HG02943 (cell line): Measurements from ENCODE around the gene BCCIP.

ENCODE experiments used
- ATAC-seq: cut with Tn5 transposase; IDR thresholded peaks from one replicate; pipeline ENCODE4 v1.9.1; 2021; ENCODE audit warnings: mild to moderate bottlenecking, low read depth, moderate library complexity; ENCODE audit not compliant: unreplicated experiment

BCCIP gene

GRCh38 chr10:125840955-125841354 lies 17.6 kb downstream of the BCCIP start:
- ATAC-seq = no peak

- ATAC-seq = no peak
These were observed 20.4 kb downstream of the BCCIP start for GRCh38 chr10:125843603-125844329.

GRCh38 chr10:125844751-125845221 lies 21.4 kb downstream of the BCCIP start:
- no peak for ATAC-seq

DNA sequence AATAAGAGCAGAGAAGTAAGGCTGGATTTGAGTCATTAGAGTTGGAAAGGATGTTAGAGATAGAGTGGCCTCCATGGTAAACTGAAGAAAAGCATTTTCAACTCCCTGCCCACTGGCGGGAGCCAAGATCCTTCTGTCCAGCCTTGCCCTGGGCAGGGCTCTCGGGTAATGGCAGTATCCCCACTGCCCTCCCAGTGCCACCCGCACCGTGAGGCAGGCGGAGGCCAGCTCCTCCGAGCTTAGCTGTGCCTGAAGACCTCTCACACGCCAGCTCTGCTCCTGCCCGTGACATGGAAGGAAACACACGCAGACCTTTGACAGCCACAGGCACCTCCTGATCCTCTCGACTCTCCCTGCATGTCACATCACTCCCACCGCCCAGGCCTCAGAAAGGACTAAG lies 22.3 kb downstream of the BCCIP start:
- ATAC-seq = no peak

DNA sequence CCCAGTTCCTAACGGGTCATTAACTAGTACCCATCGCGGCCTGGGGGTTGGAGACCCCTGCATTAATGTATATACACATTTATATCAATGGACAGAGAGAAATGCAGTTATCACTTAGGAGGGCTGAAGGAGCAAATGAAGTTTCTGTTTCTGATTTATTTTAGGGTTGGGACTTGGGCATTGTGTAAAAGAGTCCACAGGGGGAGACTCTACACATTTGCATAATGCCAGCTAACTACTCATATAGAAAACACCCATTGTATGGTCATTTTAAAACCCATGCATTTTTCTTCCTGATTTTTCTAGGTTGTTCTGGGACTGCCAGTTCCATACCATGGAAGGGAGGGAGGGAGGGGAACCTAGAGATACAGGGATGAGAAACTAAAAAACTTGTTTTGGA lies 23.5 kb downstream of the BCCIP start:
- ATAC-seq = no peak

DNA sequence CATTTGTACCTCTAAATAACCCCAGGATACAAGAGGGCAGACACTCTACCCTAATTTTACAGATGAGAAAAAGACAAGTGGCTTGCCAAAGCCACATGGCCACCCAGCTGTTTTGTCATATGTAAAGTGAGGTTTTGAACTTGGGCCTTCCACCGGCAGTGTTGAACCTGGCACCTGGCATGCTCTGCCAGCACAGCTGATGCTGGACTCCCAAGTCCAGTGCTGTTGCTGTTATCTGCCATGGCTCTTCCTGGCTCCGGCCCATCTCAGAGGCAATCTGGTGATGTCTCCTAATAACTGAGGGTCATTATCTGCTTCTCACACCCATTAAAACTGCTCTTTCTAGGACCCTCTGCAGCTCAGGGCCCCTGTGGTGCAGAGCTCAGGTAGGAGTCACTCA lies 25.0 kb downstream of the BCCIP start:
- ATAC-seq = no peak

DNA sequence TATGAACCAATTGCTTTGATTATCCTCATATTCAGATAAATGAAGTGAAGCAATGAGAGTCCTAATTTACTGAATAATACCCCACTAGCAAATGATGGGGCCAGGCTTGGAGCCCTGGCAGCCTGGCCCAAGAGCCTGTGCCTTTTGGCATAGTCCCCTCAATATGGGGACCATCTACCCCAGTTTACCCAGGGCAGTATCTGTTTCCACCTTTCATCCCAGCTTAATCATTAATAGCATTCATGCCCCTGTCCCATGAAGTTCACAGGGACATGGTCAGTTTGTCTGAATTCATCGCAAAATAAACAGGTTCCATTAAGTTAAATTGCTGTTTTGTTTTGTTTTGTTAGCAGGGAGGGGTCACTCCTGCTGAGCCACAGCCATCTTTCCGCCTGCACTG lies 25.5 kb downstream of the BCCIP start:
- ATAC-seq = no peak

GRCh38 chr10:125849448-125849847 lies 26.1 kb downstream of the BCCIP start:
- ATAC-seq = no peak

DNA sequence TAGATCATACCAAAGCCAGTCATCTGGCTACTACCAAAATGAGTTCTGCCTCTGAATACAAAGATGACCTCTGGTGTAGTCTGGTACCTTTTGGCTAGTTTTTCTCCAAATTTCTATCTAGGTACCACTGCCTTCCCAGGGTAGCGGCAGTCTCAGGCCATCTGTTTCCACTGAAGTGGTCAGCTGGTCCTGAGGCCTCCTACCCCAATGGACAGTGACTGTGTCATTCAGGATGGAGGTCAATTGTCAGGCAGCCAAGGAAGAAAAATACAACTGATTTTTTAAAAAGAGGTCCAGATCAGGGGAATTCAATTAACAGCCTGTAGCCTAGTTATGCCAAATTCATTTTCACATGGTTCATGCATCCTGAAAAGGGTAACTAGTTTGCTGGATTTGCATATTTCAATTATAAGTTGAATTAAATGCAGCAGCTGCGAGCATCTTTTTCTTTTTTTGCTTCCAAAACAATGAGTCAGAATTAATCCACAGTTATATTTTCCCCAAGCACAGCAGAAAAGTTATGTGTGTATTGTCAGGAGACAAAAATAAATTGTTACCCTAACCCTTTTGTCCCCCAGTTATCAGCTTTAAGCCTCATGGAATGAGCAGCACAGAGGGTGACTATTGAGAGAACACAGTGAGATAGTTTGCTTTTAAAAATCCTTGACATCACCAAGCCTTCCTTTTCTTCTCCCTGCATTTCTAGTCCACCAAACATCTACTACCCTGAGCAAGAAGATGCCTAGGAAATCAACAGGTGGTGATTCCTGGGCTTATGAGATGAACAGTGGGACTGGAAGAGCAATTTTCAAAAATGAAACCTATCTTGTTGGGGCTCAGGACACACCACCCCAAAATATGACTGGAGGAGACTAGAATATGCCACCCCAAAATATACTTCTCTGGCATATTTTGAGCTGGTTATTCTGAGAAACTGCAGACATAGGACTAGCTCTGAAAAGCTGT lies 27.7 kb downstream of the BCCIP start:
- no peak for ATAC-seq

- no peak for ATAC-seq
These were observed 29.1 kb downstream of the BCCIP start for GRCh38 chr10:125852487-125852886.

DNA sequence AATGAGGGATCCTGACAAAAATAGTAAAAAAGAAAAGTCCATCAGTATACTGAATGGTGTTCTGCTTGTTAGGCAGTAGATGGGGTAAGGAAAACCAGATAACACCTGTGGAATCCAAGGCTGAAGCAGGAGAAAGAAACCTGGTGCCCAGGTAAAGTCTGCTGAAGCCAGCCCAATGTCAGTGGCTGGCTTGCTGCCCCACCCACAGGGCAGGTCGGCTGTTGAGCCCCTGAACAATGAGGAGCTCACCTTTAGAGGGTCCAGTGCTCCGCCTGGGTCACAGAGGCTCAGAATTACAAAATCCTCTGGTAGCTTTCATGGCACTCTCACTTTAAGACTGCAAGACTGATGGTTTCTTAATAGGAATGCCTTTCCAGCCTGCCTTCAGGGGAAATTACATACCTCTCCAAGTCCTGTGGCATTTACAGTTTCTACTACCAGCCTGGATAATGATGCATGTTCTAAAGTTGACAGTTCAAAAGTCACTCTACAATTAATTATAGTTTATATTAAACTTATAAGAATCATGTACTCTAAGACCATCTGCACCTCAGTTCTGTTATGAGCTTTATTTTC lies 33.9 kb downstream of the BCCIP start:
- ATAC-seq = no peak

GRCh38 chr10:125859128-125859817 lies 35.9 kb downstream of the BCCIP start:
- ATAC-seq = no peak

DNA sequence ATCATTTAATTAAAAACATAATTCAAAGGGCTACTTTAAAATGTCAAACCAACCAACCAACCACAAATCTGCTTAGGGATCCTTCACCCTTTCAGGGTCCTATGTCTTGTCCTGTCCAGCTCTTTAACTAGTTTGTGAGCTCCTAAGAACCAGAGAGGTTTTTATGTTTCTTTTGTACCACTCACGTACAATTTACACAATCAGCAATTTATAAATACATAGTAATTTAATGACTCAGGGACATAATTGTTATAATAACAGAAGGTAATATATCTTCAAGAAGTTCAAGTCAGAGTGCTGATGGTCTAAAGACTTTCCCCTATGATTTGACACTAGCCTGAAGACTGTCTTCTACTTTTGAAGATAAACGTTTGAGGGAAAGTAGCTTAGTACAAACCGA lies 41.8 kb downstream of the BCCIP start:
- ATAC-seq = no peak

GRCh38 chr10:125866421-125867029 lies 43.2 kb downstream of the BCCIP start:
- ATAC-seq = no peak

GRCh38 chr10:125868372-125868975 lies 45.1 kb downstream of the BCCIP start:
- no peak for ATAC-seq

DNA sequence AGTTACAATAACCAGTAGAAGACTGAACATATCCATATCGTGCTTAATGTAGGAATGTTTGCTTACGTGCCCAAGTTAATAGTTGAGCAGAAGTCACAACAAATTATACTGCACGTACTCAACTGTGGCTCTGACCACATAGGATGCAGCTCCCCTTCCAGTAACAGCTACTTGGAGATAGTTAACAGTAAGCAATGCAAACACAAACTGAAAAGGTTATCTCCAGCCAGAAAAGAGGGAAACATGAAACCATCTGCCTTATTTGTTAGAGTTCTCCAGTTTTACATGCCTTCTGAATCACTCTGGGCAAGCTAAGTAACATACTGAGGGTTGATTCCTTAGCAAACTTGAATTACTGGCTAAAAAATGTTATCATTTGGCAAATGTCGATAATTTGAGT lies 48.0 kb downstream of the BCCIP start:
- ATAC-seq = no peak

- no peak for ATAC-seq
These were observed 55.9 kb downstream of the BCCIP start for GRCh38 chr10:125878957-125879835.

- ATAC-seq = no peak
These were observed 57.4 kb downstream of the BCCIP start for GRCh38 chr10:125880719-125881118.

DNA sequence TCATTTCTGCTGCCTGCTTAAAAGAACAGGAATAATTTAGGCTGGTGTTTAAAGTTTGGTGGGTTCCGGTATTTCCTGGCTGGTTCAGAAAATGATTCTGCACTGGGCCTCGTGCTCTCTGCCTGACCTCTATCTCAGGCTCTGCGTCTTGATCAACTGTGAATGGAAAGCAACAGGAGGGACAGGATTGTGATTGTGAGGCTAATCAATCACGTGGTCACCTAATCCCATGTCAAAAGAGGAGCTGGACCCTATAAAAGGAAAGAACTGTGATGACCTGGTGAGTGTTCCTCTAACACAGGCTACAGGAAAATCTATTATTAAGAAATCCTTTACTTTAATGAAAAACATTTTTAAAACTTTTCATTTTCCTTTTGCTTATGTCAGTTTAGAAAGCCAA lies 57.8 kb downstream of the BCCIP start, which contains the start of gene DHX32:
DHX32 (minus strand) TSS at position 101 of the 400 bp plus-strand sequence. CDS start 468 bp downstream, outside the sequence.
- ATAC-seq = no peak
